ENCODE measurements around the gene KLHL29.

GRCh38 chr2:23658466-23658942 is 273.5 kb downstream of the KLHL29 start:
- TF ChIP-seq CTCF (conservative IDR thresholded peaks at IDR 0.05): no peak
- TF ChIP-seq EZH2 (IDR thresholded peaks at IDR 0.05; ENCODE audit: low read depth): no peak
